Activated CD4-positive, alpha-beta T cell treated with anti-CD3 and anti-CD28 coated beads, Interleukin-10, Interleukin-2, amounts not matched to agents 100 ng/mL and 50 ng/mL, durations not matched to agents 16 hours and 8 hours (primary cell): ENCODE measurements around the gene SIPA1.
"Not testable (repeated sequence)": the region's sequence is repeated elsewhere in the genome, so short reads cannot be mapped to it uniquely, and the experiment has no call there.

Source experiments
- DNase-seq: peaks from one replicate; pipeline ENCODE4 v3.0.0-alpha.2; 2020

SIPA1 gene

DNA sequence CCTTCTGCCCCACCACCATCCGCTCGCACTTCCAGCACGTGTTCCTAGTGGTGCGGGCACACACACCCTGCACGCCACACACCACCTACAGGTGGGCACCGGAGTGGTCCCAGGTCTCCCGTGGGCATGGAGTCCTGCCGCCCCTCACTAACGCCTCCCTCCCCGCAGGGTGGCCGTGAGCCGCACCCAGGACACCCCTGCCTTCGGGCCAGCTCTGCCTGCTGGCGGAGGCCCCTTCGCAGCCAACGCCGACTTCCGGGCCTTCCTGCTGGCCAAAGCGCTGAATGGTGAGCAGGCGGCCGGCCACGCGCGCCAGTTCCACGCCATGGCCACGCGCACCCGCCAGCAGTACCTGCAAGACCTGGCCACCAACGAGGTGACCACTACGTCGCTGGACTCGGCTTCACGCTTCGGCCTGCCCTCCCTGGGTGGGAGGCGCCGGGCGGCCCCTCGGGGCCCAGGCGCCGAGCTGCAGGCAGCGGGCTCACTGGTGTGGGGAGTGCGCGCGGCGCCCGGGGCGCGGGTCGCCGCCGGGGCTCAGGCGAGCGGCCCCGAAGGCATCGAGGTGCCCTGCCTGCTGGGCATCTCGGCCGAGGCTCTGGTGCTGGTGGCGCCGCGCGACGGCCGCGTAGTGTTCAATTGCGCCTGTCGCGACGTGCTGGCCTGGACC lies 8.5 kb downstream of the SIPA1 start:
- DNase-seq: no peak

- no peak for DNase-seq
Measured at GRCh38 chr11:65646958-65647701, 9.2 kb downstream of the SIPA1 start.

DNA sequence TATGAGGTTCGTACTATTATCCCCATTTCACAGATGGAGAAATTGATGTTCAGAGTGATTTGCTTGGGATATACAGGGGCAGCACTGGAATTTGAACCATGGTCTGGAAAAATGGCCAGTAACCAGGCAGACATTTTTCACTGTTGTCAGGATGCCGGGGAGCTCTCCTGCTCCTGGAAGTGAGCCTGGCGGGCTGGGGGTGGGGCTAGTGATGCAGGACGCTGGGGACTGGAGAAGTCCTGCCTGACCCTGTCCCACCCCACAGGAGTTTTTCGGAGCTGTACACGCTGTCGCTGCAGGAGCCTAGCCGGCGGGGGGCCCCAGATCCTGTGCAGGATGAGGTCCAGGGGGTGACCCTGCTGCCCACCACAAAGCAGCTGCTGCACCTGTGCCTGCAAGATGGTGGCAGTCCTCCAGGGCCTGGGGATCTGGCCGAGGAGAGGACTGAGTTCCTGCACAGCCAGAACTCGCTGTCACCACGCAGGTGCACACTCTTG lies 11.1 kb downstream of the SIPA1 start:
- DNase-seq: no peak

- DNase-seq: no peak
Measured at GRCh38 chr11:65649656-65650546, 12.0 kb downstream of the SIPA1 start.

- DNase-seq: no peak
Measured at GRCh38 chr11:65650547-65651338, 12.8 kb downstream of the SIPA1 start.

GRCh38 chr11:65651339-65651588 lies 13.4 kb downstream of the SIPA1 start:
- DNase-seq: no peak

GRCh38 chr11:65651589-65652510 lies 13.9 kb downstream of the SIPA1 start:
- DNase-seq: no peak

DNA sequence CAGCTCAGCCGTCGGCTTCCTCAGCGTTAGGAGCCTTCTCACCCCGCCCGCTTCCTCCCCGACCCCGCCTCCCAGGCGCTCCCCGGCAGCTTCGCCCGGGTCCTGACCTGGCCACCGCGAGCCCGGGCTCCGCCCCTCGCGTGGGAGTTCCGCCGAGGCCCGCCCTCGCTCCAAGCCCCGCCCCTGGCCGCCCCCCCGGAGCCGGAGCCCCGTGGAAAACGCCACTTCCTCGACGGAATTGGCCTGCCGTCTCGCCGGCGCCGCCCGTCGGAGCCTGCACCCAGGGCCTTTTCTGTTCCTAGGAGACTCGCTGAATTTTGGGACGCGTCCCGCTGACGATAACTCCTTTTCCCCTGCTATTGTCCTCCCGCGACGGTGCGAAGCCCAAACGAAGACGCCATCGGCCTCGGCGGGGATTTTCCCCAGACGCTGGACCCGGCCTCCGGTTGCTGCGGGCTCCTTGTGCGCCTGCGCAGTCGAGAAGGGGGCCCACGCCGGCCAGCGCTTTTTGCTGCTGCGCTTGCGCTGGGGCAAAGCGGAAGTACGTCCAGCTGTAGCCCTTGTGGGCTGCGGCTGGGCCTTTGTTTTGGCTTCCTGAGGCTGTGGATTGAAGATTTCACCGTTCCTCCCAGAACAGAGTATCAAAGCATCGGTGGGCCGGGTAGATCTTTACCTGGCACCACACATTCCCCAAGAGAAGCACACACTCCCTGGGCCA lies 14.8 kb downstream of the SIPA1 start:
- peak; percentile 95 for DNase-seq

DNA sequence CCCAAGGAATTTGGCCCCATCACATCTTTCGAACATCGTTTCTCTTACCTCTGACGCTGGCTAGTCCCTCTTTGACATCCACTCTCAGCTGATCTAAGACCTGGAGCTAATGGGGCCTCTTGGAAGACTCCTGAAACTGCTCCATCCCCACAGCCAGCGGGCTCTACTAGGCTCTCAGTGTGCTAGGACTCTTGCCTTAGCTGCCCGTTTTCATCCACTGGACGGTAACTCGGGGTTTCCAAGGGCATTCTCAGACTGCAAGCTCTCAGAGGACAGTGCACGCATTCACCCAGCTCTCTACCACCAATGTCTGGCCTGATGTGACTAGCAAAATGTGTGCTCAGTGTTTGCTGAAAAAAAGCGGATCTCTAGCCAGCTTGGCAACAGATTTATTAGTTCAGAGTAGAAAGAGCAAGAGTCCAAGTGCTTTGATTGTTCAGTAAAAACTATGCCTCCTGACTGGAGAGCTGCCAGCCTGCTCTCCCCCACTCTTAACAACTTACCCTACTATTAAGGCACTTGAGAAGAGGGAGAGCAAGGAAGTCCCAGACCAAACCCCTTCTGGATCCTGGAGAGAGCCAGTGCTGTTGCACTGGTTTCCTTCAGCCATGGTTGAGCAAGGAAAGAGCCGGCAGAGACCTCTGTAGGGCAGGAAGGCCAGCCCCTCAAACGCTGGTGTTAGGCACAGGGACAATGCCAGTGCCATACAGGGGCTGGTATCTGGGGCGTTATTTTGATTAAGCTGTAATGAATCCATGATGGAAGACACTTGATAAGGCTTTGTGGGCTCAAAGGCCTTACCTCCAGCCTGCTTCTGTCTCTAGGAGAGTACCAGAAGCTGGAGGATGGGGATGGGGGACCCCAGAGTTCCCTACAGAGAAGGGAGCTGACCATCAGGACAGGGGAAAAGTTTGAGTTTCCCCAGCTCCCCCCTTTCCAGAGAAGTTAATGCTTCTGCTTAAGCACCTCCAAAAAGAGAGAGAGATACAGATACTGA lies 15.6 kb downstream of the SIPA1 start:
- DNase-seq: no peak

GRCh38 chr11:65654375-65655349 lies 16.8 kb downstream of the SIPA1 start:
- no peak for DNase-seq

GRCh38 chr11:65655570-65656332 lies 17.9 kb downstream of the SIPA1 start:
- DNase-seq: no peak

DNA sequence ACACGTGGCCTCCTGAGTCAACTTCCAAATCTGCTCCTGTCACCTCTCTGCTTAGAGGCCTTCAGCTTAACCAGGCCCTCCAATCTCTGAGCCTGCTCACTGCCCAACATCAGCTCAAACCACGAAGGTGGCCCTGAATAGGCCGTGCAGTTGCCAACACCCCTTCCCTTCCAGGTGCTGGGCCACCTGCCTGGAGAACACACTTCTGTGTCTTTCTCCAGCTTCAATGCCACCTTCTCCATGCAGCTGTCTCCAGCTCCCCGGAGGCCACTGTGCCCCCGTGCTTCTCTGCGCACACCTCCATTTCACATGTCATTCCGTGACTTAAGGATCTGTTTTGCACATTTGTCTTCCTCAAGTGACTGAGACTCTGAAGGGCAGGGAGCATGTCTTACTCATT lies 19.5 kb downstream of the SIPA1 start:
- no peak for DNase-seq

GRCh38 chr11:65658174-65659021 lies 20.5 kb downstream of the SIPA1 start:
- no peak for DNase-seq

- DNase-seq: no peak
Measured at GRCh38 chr11:65660038-65660437, 22.1 kb downstream of the SIPA1 start.

DNA sequence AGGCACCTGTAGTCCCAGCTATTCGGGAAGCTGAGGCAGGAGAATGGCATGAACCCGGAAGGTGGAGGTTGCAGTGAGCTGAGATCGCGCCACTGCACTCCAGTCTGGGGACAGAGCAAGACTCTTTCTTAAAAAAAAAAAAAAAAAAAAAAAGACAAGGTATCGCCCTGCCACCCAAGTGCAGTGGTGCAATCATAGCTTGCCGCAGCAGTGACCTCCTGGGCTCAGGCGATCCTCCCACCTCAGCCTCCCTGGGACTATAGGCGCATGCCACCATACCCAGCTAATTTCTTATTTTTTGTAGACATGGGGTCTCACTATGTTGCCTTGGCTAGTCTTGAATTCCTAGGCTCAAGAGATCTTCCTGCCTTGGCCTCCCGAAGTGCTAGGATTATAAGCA lies 23.0 kb downstream of the SIPA1 start:
- DNase-seq: not testable (repeated sequence)

- DNase-seq: no peak
Measured at GRCh38 chr11:65661599-65662246, 23.8 kb downstream of the SIPA1 start.
